Activated naive CD8-positive, alpha-beta T cell treated with anti-CD3 and anti-CD28 coated beads, Interleukin-2, amount 10 ng/mL, durations not matched to agents 7 days and 5 days (primary cell): ENCODE results near the gene C1orf74. TPM values are rescaled to one million over a fixed set of nuclear protein-coding genes. Genes with fewer than 3 reads are reported as not detected.
A peak's percentile ranks its signal among the peaks of the same experiment; 100 is the strongest.

Experiments
- ATAC-seq: fragments of 150-1000 bp; cut with Tn5 transposase; one replicate; pipeline ENCODE4 v1.10.0; 2021; ENCODE audit warnings: low read depth, moderate library complexity
- POLR2A ChIA-PET: fragments of 350-600 bp; sonication (Branson Sonifier 250); formaldehyde crosslinking; loops from one replicate; lab custom pipeline; 2021; ENCODE audit warnings: antibody characterized with exemption; lab: Charles Lee
- DNase-seq: peaks from one replicate; pipeline ENCODE4 v3.0.0; 2021
- H3K27ac Mint-ChIP-seq: one replicate; pipeline ENCODE4 v1.8.0; 2022; ENCODE audit warnings: mild to moderate bottlenecking, mixed read lengths
- H3K27me3 Mint-ChIP-seq: one replicate; pipeline ENCODE4 v1.8.0; 2022; ENCODE audit warnings: mild to moderate bottlenecking, moderate library complexity, mixed read lengths
- H3K36me3 Mint-ChIP-seq: one replicate; pipeline ENCODE4 v1.8.0; 2021; ENCODE audit warnings: mild to moderate bottlenecking, mixed read lengths
- H3K4me1 Mint-ChIP-seq: one replicate; pipeline ENCODE4 v1.8.0; 2021; ENCODE audit warnings: mixed read lengths
- H3K4me3 Mint-ChIP-seq: one replicate; pipeline ENCODE4 v1.8.0; 2022; ENCODE audit warnings: mild to moderate bottlenecking, moderate library complexity, mixed read lengths
- H3K9me3 Mint-ChIP-seq: one replicate; pipeline ENCODE4 v1.8.0; 2021; ENCODE audit warnings: mixed read lengths
- total RNA-seq, 2 experiments: library from RNA; stranded (reverse); gene quantifications; one replicate each; pipeline ENCODE4 v1.2.3, GENCODE V29; 2021

C1orf74 gene
- total RNA-seq, 2 experiments from 2014 or later = 2.2 to 2.8 TPM

GRCh38 chr1:209759829-209760359 lies 24.5 kb downstream of the C1orf74 start:
- Mint-ChIP-seq H3K27me3 (no peaks in the 10 kb centered on the region), H3K36me3 (peaks cover 68% of the 10 kb centered on the region), H3K9me3 (no peaks in the 10 kb centered on the region), H3K4me1 (peaks cover 65% of the 10 kb centered on the region), H3K4me3 (peak overlapping the region; percentile 92), H3K27ac (peak overlapping the region; percentile 69)
- POLR2A ChIA-PET = interaction anchor here (2.0 to 14.9 kb wide), 3 partner anchors 9 to 11 kb away, joined by 5 to 488 read pairs (median 9); no protein-coding TSS in a partner anchor
- ATAC-seq = no peak
- no peak for DNase-seq

- Mint-ChIP-seq H3K4me3 (peak overlapping the region; percentile 92), H3K4me1 (peaks cover 66% of the 10 kb centered on the region), H3K27me3 (no peaks in the 10 kb centered on the region), H3K36me3 (peaks cover 56% of the 10 kb centered on the region), H3K9me3 (no peaks in the 10 kb centered on the region), H3K27ac (peak overlapping the region; percentile 94)
- POLR2A ChIA-PET = interaction anchor here (0.9 to 14.9 kb wide), 3 partner anchors 7 to 20 kb away, joined by 3 to 488 read pairs (median 9); no protein-coding TSS in a partner anchor
- ATAC-seq (no peak), DNase-seq (no peak)
Observed at GRCh38 chr1:209758400-209758799, 26.0 kb downstream of the C1orf74 start.

DNA sequence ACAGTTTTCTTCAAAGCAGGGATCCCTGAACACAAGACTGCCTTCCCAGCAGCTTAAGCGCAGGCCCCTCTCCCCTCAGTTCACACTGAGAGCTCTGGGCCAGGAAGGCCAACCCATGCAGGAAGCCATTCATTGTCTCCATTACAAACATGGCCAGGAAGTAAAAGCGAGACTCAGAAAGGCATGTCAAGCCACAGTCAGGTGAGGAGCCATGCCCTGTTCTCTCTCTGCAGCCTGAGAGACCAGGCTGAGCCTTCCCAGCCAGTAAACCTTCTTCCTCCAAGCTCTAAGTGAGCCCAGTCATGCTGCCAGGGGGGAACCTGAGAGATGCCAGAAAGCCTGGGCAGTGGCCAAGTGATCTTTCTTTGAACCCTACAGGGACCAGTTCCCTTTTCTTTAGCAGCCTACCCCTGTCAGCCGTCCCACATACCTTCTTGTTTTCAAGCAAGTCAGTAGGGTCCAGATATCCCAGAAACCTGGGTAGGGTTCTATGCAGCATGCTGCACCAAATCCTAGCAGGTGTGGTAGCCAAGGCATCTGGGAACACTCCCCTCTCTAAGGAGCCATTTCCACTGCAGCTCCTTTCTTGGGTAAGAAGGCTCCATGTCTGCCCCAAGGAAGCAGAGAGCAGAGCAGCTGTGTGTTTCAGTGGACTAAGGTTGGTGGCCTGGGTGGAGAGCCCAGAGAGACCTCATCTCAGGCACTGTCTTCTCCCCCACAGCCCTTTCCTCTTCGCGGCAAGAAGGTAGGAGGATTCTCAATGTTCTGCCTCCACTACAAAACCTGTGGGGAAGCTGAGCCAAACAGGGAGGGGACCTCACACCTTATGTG lies 27.5 kb downstream of the C1orf74 start:
- H3K27me3 Mint-ChIP-seq = no peaks in the 10 kb centered on the region
- H3K4me1 Mint-ChIP-seq = peaks cover 64% of the 10 kb centered on the region
- no peaks in the 10 kb centered on the region for H3K9me3 Mint-ChIP-seq
- DNase-seq (no peak), ATAC-seq (peak; percentile 31)
- POLR2A ChIA-PET = interaction anchor here (0.5 to 14.9 kb wide), 9 partner anchors 9 to 71 kb away, joined by 3 to 488 read pairs (median 6); partner anchors contain the start of genes C1orf74 and UTP25
- peak overlapping the region; percentile 92 for H3K4me3 Mint-ChIP-seq
- peak overlapping the region; percentile 94 for H3K27ac Mint-ChIP-seq
- peaks cover 41% of the 10 kb centered on the region for H3K36me3 Mint-ChIP-seq

DNA sequence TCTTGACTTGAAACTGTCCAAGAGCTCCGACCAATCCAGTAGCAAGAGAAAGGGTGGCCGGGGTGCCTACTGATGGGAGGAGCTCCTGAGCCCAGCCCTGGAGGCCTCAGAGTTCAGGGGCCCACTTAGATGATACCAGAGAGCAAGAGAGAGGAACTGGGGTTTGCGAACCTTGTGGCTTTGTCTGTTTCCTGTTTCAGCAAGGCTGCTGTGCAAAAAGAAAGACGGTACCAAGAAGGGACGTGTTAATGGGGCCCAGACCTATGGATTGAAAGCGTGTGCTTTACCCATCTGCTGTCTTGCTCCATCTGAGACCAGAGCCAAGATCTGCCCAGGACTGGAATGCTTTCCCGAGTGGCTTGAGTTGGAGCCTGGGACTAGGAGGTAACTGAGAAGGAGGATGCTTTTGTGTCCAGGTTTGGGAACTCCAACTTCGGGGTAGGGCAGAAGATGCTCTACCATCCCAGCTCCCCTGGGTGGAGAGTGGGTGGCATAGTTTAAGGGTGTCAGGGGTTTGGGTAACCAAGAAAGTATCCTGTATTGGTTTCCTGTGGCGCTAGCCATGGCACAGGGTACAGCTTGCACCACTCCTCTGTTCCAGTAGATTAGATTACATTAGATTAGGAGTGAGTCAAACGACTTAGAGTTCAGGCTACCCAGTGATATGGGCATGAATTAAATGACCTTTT lies 28.3 kb downstream of the C1orf74 start, which contains the start of gene TRAF3IP3:
Gene TRAF3IP3, plus strand, starts transcription at position 128 of the 689 bp plus-strand sequence. CDS start 3,987 bp downstream, outside the sequence.
- ATAC-seq = peak; percentile 85
- H3K4me1 Mint-ChIP-seq = peaks cover 64% of the 10 kb centered on the region
- H3K36me3 Mint-ChIP-seq = peaks cover 33% of the 10 kb centered on the region
- H3K4me3 Mint-ChIP-seq = peak within 1 kb of the TSS; percentile 92
- no peaks in the 10 kb centered on the region for H3K27me3 Mint-ChIP-seq
- H3K9me3 Mint-ChIP-seq = no peaks in the 10 kb centered on the region
- POLR2A ChIA-PET = interaction anchor here (0.8 to 14.9 kb wide), 11 partner anchors 8 to 79 kb away, joined by 3 to 488 read pairs (median 5); partner anchors contain the start of genes C1orf74 and UTP25
- H3K27ac Mint-ChIP-seq = peak within 1 kb of the TSS; percentile 94
- peak; percentile 65 for DNase-seq

DNA sequence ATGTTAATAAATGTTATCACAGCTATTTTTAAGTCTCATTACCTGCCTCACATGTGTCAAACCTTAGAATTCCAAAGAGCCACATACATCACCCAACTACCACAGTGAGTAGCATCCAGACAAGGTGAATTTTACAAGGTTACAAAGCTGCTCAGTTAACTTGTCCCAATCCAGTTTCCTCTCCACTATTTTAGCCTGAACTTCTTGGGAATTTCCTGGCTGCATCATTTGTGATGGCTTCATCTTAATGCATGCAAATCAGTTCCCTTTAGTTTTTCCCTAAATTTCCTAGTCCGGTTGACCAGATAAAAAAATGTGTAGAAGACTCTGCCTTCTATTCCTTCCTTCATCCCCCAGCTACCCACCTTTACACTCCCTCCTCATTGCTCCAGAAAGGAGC lies 29.1 kb downstream of the C1orf74 start:
- Mint-ChIP-seq H3K27me3 (no peaks in the 10 kb centered on the region), H3K4me1 (peaks cover 63% of the 10 kb centered on the region), H3K36me3 (peaks cover 27% of the 10 kb centered on the region), H3K4me3 (peak overlapping the region; percentile 92), H3K27ac (peak overlapping the region; percentile 94), H3K9me3 (no peaks in the 10 kb centered on the region)
- ATAC-seq (no peak), DNase-seq (no peak)
- POLR2A ChIA-PET = interaction anchor here (0.8 to 14.9 kb wide), 8 partner anchors 14 to 79 kb away, joined by 3 to 488 read pairs (median 6); partner anchors contain the start of genes C1orf74 and UTP25

- no peak for DNase-seq
- ATAC-seq = no peak
- H3K27me3 Mint-ChIP-seq = no peaks in the 10 kb centered on the region
- peak overlapping the region; percentile 80 for H3K4me3 Mint-ChIP-seq
- no peaks in the 10 kb centered on the region for H3K9me3 Mint-ChIP-seq
- H3K4me1 Mint-ChIP-seq = peaks cover 58% of the 10 kb centered on the region
- POLR2A ChIA-PET = interaction anchor here (2.3 to 14.9 kb wide), 2 partner anchors 16 to 32 kb away, joined by 10 to 488 read pairs; partner anchors contain the start of gene C1orf74
- H3K36me3 Mint-ChIP-seq = peaks cover 5% of the 10 kb centered on the region
- peak overlapping the region; percentile 95 for H3K27ac Mint-ChIP-seq
Observed at GRCh38 chr1:209752890-209753289, 31.5 kb downstream of the C1orf74 start.

DNA sequence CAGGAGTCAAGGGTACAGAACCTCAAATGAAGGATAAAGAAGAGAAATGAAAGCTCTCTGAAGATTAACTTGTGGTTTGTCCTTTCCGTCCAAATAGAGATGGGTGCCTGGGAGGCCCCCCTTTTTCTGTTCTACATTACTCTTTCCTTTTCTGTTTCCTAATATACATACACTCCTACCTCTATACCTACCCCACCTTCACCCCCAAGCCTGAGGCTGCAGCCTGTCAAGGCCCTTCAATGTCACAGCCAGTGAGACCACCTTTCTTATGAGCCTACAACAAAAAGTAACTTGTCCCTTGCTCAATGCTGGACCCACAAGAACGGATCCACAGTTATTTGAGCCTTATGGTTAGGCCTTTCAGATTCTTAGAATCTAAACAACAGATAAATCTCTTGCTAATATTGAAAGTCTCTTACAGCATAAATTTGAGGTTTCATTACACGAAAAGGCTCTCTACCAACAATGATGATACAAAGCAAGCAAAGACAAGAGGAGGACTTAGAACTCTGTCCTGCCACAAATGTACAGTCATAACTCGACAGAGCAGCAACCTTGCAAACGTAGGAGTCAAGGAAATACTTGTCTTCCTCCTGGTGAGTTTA lies 32.6 kb downstream of the C1orf74 start:
- H3K27me3 Mint-ChIP-seq = no peaks in the 10 kb centered on the region
- peaks cover 3% of the 10 kb centered on the region for H3K36me3 Mint-ChIP-seq
- no peaks in the 10 kb centered on the region for H3K9me3 Mint-ChIP-seq
- peak overlapping the region; percentile 80 for H3K4me3 Mint-ChIP-seq
- peak; percentile 36 for ATAC-seq
- peak overlapping the region; percentile 95 for H3K27ac Mint-ChIP-seq
- POLR2A ChIA-PET = interaction anchor here (1.0 to 14.9 kb wide), 4 partner anchors 8 to 180 kb away, joined by 3 to 488 read pairs (median 10); partner anchors contain the start of gene C1orf74
- H3K4me1 Mint-ChIP-seq = peaks cover 61% of the 10 kb centered on the region
- no peak for DNase-seq

- no peaks in the 10 kb centered on the region for H3K27me3 Mint-ChIP-seq
- peak overlapping the region; percentile 78 for H3K27ac Mint-ChIP-seq
- peak overlapping the region; percentile 60 for H3K4me3 Mint-ChIP-seq
- DNase-seq (no peak), ATAC-seq (no peak)
- no peaks in the 10 kb centered on the region for H3K36me3 Mint-ChIP-seq
- no peaks in the 10 kb centered on the region for H3K9me3 Mint-ChIP-seq
- peaks cover 56% of the 10 kb centered on the region for H3K4me1 Mint-ChIP-seq
- POLR2A ChIA-PET = interaction anchor here (1.9 to 14.9 kb wide), 2 partner anchors 10 to 19 kb away, joined by 5 to 488 read pairs; no protein-coding TSS in a partner anchor
Observed at GRCh38 chr1:209749670-209750323, 34.6 kb downstream of the C1orf74 start.

DNA sequence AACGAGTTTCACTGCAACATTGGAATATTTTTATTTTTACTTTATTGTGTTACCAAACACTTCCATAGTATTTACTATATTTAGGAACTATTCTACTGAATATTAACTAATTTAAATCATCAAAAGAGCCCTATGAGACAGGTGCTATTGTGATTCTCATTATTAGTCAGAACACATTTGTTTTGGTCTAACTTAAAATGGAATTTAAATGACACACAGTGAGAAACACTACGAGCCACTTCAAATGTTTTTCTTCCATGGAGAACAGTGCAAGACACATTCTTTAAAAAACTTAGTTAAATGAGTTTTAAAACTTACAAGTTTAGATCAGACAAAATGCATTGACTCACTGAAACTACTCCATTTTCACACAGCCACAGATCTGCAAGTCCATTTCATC lies 35.2 kb downstream of the C1orf74 start:
- peak overlapping the region; percentile 60 for H3K4me3 Mint-ChIP-seq
- POLR2A ChIA-PET = interaction anchor here (1.9 to 14.9 kb wide), 2 partner anchors 11 to 20 kb away, joined by 5 to 488 read pairs; no protein-coding TSS in a partner anchor
- no peaks in the 10 kb centered on the region for H3K9me3 Mint-ChIP-seq
- peaks cover 52% of the 10 kb centered on the region for H3K4me1 Mint-ChIP-seq
- H3K36me3 Mint-ChIP-seq = no peaks in the 10 kb centered on the region
- peak overlapping the region; percentile 78 for H3K27ac Mint-ChIP-seq
- no peak for DNase-seq
- no peak for ATAC-seq
- H3K27me3 Mint-ChIP-seq = no peaks in the 10 kb centered on the region

DNA sequence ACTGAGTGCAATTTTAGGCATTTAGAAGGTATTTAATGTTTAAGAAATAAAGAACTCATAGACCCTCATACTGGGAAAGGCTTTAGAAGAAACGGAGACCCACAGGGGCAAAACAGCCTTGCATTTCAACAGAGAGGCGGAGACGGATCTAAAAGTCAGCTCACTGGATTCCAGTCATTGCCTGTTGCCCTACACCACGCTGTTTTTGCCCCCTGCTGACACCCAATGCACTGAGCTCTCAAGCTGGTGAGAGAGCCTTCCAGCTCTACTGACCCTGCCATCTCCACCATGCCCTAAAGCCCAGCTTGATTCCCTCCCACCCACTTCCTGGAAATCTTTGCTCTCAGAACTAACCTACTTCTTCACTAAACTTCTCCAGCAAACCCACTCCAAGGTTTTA lies 35.7 kb downstream of the C1orf74 start:
- POLR2A ChIA-PET = interaction anchor here (1.3 to 14.9 kb wide), 3 partner anchors 8 to 20 kb away, joined by 5 to 488 read pairs (median 6); partner anchors contain the start of gene TRAF3IP3
- DNase-seq = no peak
- no peak for ATAC-seq
- Mint-ChIP-seq H3K4me1 (peaks cover 47% of the 10 kb centered on the region), H3K27me3 (no peaks in the 10 kb centered on the region), H3K9me3 (no peaks in the 10 kb centered on the region), H3K27ac (peak overlapping the region; percentile 92), H3K36me3 (no peaks in the 10 kb centered on the region), H3K4me3 (peak overlapping the region; percentile 78)

DNA sequence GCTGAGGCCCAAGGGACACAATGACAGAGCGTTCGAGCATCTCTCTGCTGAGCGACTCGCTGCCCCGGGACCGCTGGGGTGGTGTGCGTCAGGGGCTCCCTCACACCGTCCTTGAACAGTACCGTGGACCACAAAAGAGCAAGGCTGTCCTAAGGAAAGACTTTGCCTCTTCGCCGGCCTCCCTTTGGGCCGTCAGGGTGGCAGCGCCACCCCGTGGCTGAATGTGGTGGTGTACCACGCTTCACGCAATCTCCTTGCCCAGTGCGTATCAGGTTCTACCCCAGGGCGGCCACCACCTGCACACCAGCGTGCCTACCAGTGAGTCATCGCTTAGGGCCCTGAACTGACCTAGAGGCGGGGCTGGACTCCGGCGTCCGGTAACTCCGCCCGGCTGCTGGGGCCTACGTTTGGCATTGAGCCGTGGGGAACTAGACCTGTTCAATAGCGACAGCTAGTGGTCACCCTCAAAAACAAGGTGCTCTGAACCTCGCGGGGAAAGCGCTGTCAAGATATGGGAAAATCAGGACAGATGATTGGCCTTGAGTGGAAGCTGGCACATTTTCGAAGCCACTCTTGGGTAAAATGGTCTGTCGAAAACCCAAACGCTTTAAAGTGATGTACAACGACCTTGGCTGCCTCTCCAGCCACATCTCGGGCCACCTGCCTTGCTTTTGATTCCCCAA lies 36.6 kb downstream of the C1orf74 start:
- DNase-seq = peak; percentile 91
- peaks cover 46% of the 10 kb centered on the region for H3K4me1 Mint-ChIP-seq
- peak overlapping the region; percentile 92 for H3K27ac Mint-ChIP-seq
- H3K9me3 Mint-ChIP-seq = no peaks in the 10 kb centered on the region
- POLR2A ChIA-PET = interaction anchor here (1.3 to 14.9 kb wide), 2 partner anchors 9 to 21 kb away, joined by 6 to 488 read pairs; partner anchors contain the start of gene TRAF3IP3
- no peaks in the 10 kb centered on the region for H3K36me3 Mint-ChIP-seq
- peak overlapping the region; percentile 78 for H3K4me3 Mint-ChIP-seq
- ATAC-seq = peak; percentile 82
- H3K27me3 Mint-ChIP-seq = no peaks in the 10 kb centered on the region
